Suprapubic skin (tissue), 4 donors: ENCODE data around the gene NEK5. TPM values are rescaled to one million over a fixed set of nuclear protein-coding genes. Genes with fewer than 3 reads are reported as not detected.

Source experiments
- DNase-seq, 2 donors: peaks; one replicate each; pipeline ENCODE4 v3.0.0-alpha.2; 2019; ENCODE audit warnings: low spot score in 2 of 2
- H3K27ac ChIP-seq: fragments of 200-600 bp; sonication (generic); one replicate; pipeline ENCODE4 v1.5.1; 2019
- H3K27me3 ChIP-seq: fragments of 200-600 bp; sonication (generic); one replicate; pipeline ENCODE4 v1.5.1; 2019
- H3K36me3 ChIP-seq: fragments of 200-600 bp; sonication (generic); one replicate; pipeline ENCODE4 v1.5.1; 2019
- H3K4me1 ChIP-seq: fragments of 200-600 bp; sonication (generic); one replicate; pipeline ENCODE4 v1.5.1; 2019
- H3K4me3 ChIP-seq: fragments of 200-600 bp; sonication (generic); one replicate; pipeline ENCODE4 v1.5.1; 2019; ENCODE audit warnings: mild to moderate bottlenecking
- H3K9me3 ChIP-seq: fragments of 200-600 bp; sonication (generic); one replicate; pipeline ENCODE4 v1.5.1; 2019
- EP300 ChIP-seq: sonication (generic); formaldehyde crosslinking; IDR thresholded peaks from one replicate; pipeline ENCODE4 v1.6.1; 2017; ENCODE audit warnings: antibody characterized with exemption
- POLR2A ChIP-seq, 2 donors: fragments of 450-650 bp; IDR thresholded peaks; one replicate each; pipeline ENCODE4 v1.6.1; 2017; ENCODE audit warnings: antibody characterized with exemption in 2 of 2, mild to moderate bottlenecking in 2 of 2, moderate library complexity in 2 of 2
- POLR2AphosphoS5 ChIP-seq, 3 donors: sonication (generic); formaldehyde crosslinking; IDR thresholded peaks; one replicate each; pipeline ENCODE4 v1.6.1; 2017; ENCODE audit warnings: antibody characterized with exemption in 3 of 3
- WGBS: methylation state at CpG from one replicate; pipeline ENCODE4 v1.1.5; 2018; 5-methylcytosine and 5-hydroxymethylcytosine counted together
- total RNA-seq, 4 donors: library from RNA; depleted of rRNA; stranded (reverse); fragments of >200 nt; gene quantifications; one replicate each; pipeline ENCODE4 v1.1.0, GENCODE V29; 2016
- TF ChIP-seq, protein P1 (sequence below), 2 donors: fragments of 200-600 bp in 1 of 2; fragments of 450-650 bp in 1 of 2; sonication (generic) in 1 of 2; IDR thresholded peaks; one replicate each; pipeline ENCODE4 v1.5.1; 2016 to 2019; ENCODE audit warnings: antibody characterized with exemption in 2 of 2, mild to moderate bottlenecking in 1 of 2, moderate library complexity in 1 of 2

The NEK5 gene
- total RNA-seq, 4 donors from 2014 or later = 0.38 to 0.51 (median 0.42) TPM; not detected in 1

- H3K9me3 ChIP-seq = no peaks in the 10 kb centered on the region
- no peaks in the 10 kb centered on the region for H3K27me3 ChIP-seq
- H3K4me3 ChIP-seq = no peak overlapping the region
- TF ChIP-seq EP300 (no peak), POLR2AphosphoS5 (IDR thresholded peaks at IDR 0.05) (no peak), POLR2A (IDR thresholded peaks at IDR 0.05) (no peak)
- TF ChIP-seq, protein P1, sequence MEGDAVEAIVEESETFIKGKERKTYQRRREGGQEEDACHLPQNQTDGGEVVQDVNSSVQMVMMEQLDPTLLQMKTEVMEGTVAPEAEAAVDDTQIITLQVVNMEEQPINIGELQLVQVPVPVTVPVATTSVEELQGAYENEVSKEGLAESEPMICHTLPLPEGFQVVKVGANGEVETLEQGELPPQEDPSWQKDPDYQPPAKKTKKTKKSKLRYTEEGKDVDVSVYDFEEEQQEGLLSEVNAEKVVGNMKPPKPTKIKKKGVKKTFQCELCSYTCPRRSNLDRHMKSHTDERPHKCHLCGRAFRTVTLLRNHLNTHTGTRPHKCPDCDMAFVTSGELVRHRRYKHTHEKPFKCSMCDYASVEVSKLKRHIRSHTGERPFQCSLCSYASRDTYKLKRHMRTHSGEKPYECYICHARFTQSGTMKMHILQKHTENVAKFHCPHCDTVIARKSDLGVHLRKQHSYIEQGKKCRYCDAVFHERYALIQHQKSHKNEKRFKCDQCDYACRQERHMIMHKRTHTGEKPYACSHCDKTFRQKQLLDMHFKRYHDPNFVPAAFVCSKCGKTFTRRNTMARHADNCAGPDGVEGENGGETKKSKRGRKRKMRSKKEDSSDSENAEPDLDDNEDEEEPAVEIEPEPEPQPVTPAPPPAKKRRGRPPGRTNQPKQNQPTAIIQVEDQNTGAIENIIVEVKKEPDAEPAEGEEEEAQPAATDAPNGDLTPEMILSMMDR (IDR thresholded peaks at IDR 0.05) = peak; percentile 30 to 54
- WGBS = 58% methylated on average over 3 of the region's 3 CpGs
- no peak overlapping the region for H3K27ac ChIP-seq
- H3K36me3 ChIP-seq = no peaks in the 10 kb centered on the region
- DNase-seq = no peak
- H3K4me1 ChIP-seq = peaks cover 11% of the 10 kb centered on the region
Observed at GRCh38 chr13:52001120-52001731, 127.6 kb downstream of the NEK5 start.

GRCh38 chr13:51999921-52000320 lies 129.0 kb downstream of the NEK5 start:
- peaks cover 23% of the 10 kb centered on the region for H3K4me1 ChIP-seq
- WGBS = 62% methylated on average over 1 of the region's 1 CpG
- H3K27ac ChIP-seq = no peak overlapping the region
- no peaks in the 10 kb centered on the region for H3K27me3 ChIP-seq
- no peak overlapping the region for H3K4me3 ChIP-seq
- H3K36me3 ChIP-seq = no peaks in the 10 kb centered on the region
- no peak for TF ChIP-seq POLR2A (IDR thresholded peaks at IDR 0.05)
- TF ChIP-seq, protein P1 (IDR thresholded peaks at IDR 0.05) = no peak
- no peak for TF ChIP-seq EP300
- TF ChIP-seq POLR2AphosphoS5 (IDR thresholded peaks at IDR 0.05) = no peak
- DNase-seq = no peak
- no peaks in the 10 kb centered on the region for H3K9me3 ChIP-seq

- H3K4me1 ChIP-seq = peaks cover 23% of the 10 kb centered on the region
- H3K36me3 ChIP-seq = no peaks in the 10 kb centered on the region
- no peaks in the 10 kb centered on the region for H3K27me3 ChIP-seq
- no peak overlapping the region for H3K4me3 ChIP-seq
- DNase-seq = no peak
- TF ChIP-seq, protein P1 (IDR thresholded peaks at IDR 0.05) = no peak
- TF ChIP-seq POLR2AphosphoS5 (IDR thresholded peaks at IDR 0.05) (no peak), EP300 (no peak), POLR2A (IDR thresholded peaks at IDR 0.05) (no peak)
- H3K27ac ChIP-seq = no peak overlapping the region
- 50% methylated on average over 13 of the region's 13 CpGs for WGBS
- H3K9me3 ChIP-seq = no peaks in the 10 kb centered on the region
Observed at GRCh38 chr13:51999510-51999911, 129.4 kb downstream of the NEK5 start.

- H3K9me3 ChIP-seq = no peaks in the 10 kb centered on the region
- no peak overlapping the region for H3K4me3 ChIP-seq
- DNase-seq = no peak
- H3K4me1 ChIP-seq = peaks cover 23% of the 10 kb centered on the region
- TF ChIP-seq POLR2A (IDR thresholded peaks at IDR 0.05) (no peak), EP300 (no peak), POLR2AphosphoS5 (IDR thresholded peaks at IDR 0.05) (no peak)
- TF ChIP-seq, protein P1 (IDR thresholded peaks at IDR 0.05) = no peak
- H3K27ac ChIP-seq = no peak overlapping the region
- 48% methylated on average over 6 of the region's 6 CpGs for WGBS
- no peaks in the 10 kb centered on the region for H3K36me3 ChIP-seq
- H3K27me3 ChIP-seq = no peaks in the 10 kb centered on the region
Observed at GRCh38 chr13:51998723-51999509, 130.0 kb downstream of the NEK5 start.

GRCh38 chr13:51997641-51998330 lies 131.1 kb downstream of the NEK5 start:
- DNase-seq = no peak
- no peaks in the 10 kb centered on the region for H3K27me3 ChIP-seq
- no peak overlapping the region for H3K27ac ChIP-seq
- H3K9me3 ChIP-seq = no peaks in the 10 kb centered on the region
- H3K36me3 ChIP-seq = no peaks in the 10 kb centered on the region
- TF ChIP-seq EP300 (no peak), POLR2AphosphoS5 (IDR thresholded peaks at IDR 0.05) (no peak), POLR2A (IDR thresholded peaks at IDR 0.05) (no peak)
- TF ChIP-seq, protein P1 (IDR thresholded peaks at IDR 0.05) = no peak
- H3K4me3 ChIP-seq = no peak overlapping the region
- WGBS = 80% methylated on average over 8 of the region's 8 CpGs
- peaks cover 23% of the 10 kb centered on the region for H3K4me1 ChIP-seq
